Measurements from ENCODE around the gene PRUNE1.

The PRUNE1 gene

DNA sequence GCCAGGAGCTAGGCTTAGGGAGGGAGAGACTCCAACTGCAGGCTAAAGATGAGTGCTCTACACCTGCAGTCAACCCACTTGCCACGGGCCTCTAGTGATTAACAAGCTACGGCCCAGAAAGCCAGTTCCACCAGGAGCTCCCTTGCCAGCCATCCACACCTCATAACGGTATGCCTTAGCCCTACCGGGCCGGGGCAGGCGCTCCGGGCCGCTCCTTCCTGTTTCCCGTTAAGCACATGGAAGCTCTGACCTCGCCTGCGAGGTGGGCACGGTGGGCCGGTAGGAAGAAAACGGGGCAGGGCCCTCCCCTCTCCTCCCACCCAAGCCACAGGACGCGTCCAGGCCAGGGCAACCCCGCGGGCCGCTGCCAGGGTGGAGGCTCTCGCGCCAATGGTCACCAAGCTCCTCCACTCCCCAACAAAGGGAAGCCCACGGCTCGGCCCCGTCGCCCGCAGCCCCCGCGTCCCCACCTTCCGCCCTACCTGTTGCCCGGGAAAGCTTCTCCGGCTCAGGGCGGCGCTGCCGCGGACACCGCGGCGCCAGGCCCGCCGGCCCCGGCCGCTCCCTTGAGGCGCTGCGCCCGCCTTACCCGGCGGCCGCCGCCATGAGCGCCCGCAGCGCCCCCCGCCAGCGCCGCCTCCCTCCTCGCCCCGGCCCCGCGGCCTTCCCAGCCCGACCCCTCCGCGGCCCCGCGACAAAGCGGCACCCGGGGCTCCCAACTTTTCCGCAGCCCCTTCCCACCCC is 34.2 kb upstream of the PRUNE1 start:
- ATAC-seq: peak; percentile 14
- TF ChIP-seq OSR1 (CRISPR knock-in tag; IDR thresholded peaks at IDR 0.05): no peak
- no peak for TF ChIP-seq TOX (CRISPR knock-in tag; IDR thresholded peaks at IDR 0.05; ENCODE audit: borderline replicate concordance)
- TF ChIP-seq ZC3H10 (CRISPR knock-in tag; IDR thresholded peaks at IDR 0.05): no peak
- TF ChIP-seq, protein P1, sequence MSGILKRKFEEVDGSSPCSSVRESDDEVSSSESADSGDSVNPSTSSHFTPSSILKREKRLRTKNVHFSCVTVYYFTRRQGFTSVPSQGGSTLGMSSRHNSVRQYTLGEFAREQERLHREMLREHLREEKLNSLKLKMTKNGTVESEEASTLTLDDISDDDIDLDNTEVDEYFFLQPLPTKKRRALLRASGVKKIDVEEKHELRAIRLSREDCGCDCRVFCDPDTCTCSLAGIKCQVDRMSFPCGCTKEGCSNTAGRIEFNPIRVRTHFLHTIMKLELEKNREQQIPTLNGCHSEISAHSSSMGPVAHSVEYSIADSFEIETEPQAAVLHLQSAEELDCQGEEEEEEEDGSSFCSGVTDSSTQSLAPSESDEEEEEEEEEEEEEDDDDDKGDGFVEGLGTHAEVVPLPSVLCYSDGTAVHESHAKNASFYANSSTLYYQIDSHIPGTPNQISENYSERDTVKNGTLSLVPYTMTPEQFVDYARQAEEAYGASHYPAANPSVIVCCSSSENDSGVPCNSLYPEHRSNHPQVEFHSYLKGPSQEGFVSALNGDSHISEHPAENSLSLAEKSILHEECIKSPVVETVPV (CRISPR knock-in tag; IDR thresholded peaks at IDR 0.05): no peak
- TF ChIP-seq, protein P2, sequence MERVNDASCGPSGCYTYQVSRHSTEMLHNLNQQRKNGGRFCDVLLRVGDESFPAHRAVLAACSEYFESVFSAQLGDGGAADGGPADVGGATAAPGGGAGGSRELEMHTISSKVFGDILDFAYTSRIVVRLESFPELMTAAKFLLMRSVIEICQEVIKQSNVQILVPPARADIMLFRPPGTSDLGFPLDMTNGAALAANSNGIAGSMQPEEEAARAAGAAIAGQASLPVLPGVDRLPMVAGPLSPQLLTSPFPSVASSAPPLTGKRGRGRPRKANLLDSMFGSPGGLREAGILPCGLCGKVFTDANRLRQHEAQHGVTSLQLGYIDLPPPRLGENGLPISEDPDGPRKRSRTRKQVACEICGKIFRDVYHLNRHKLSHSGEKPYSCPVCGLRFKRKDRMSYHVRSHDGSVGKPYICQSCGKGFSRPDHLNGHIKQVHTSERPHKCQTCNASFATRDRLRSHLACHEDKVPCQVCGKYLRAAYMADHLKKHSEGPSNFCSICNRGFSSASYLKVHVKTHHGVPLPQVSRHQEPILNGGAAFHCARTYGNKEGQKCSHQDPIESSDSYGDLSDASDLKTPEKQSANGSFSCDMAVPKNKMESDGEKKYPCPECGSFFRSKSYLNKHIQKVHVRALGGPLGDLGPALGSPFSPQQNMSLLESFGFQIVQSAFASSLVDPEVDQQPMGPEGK (CRISPR knock-in tag; IDR thresholded peaks at IDR 0.05; ENCODE audit: borderline replicate concordance): no peak
- no peak for TF ChIP-seq ZNF70 (CRISPR knock-in tag; IDR thresholded peaks at IDR 0.05)
- TF ChIP-seq GLIS3 (CRISPR knock-in tag; IDR thresholded peaks at IDR 0.05): no peak
- TF ChIP-seq PPARA (CRISPR knock-in tag; IDR thresholded peaks at IDR 0.05; ENCODE audit: borderline replicate concordance): no peak
- no peak for TF ChIP-seq SNAI2 (CRISPR knock-in tag; IDR thresholded peaks at IDR 0.05)
- no peak for TF ChIP-seq CSDC2 (CRISPR knock-in tag; IDR thresholded peaks at IDR 0.05)
- TF ChIP-seq, protein P3, sequence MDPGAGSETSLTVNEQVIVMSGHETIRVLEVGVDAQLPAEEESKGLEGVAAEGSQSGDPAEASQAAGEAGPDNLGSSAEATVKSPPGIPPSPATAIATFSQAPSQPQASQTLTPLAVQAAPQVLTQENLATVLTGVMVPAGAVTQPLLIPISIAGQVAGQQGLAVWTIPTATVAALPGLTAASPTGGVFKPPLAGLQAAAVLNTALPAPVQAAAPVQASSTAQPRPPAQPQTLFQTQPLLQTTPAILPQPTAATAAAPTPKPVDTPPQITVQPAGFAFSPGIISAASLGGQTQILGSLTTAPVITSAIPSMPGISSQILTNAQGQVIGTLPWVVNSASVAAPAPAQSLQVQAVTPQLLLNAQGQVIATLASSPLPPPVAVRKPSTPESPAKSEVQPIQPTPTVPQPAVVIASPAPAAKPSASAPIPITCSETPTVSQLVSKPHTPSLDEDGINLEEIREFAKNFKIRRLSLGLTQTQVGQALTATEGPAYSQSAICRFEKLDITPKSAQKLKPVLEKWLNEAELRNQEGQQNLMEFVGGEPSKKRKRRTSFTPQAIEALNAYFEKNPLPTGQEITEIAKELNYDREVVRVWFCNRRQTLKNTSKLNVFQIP (CRISPR knock-in tag; IDR thresholded peaks at IDR 0.05; ENCODE audit: borderline replicate concordance, low read depth): no peak
- no peak for TF ChIP-seq ESRRG (CRISPR knock-in tag; IDR thresholded peaks at IDR 0.05)
- TF ChIP-seq ZFP3 (CRISPR knock-in tag; IDR thresholded peaks at IDR 0.05): no peak
- no peak for TF ChIP-seq RARB (CRISPR knock-in tag; IDR thresholded peaks at IDR 0.05)

- TF ChIP-seq BACH2 (CRISPR knock-in tag; IDR thresholded peaks at IDR 0.05; ENCODE audit: borderline replicate concordance): no peak
- no peak for TF ChIP-seq ZNF70 (CRISPR knock-in tag; IDR thresholded peaks at IDR 0.05)
- no peak for TF ChIP-seq TSHZ2 (CRISPR knock-in tag; IDR thresholded peaks at IDR 0.05)
- TF ChIP-seq, protein P1 (CRISPR knock-in tag; IDR thresholded peaks at IDR 0.05): no peak
- TF ChIP-seq, protein P4, sequence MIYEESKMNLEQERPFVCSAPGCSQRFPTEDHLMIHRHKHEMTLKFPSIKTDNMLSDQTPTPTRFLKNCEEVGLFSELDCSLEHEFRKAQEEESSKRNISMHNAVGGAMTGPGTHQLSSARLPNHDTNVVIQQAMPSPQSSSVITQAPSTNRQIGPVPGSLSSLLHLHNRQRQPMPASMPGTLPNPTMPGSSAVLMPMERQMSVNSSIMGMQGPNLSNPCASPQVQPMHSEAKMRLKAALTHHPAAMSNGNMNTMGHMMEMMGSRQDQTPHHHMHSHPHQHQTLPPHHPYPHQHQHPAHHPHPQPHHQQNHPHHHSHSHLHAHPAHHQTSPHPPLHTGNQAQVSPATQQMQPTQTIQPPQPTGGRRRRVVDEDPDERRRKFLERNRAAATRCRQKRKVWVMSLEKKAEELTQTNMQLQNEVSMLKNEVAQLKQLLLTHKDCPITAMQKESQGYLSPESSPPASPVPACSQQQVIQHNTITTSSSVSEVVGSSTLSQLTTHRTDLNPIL (CRISPR knock-in tag; IDR thresholded peaks at IDR 0.05; ENCODE audit: low read depth): no peak
- no peak for TF ChIP-seq CSDC2 (CRISPR knock-in tag; IDR thresholded peaks at IDR 0.05)
- no peak for TF ChIP-seq RARB (CRISPR knock-in tag; IDR thresholded peaks at IDR 0.05)
- no peak for TF ChIP-seq TOX (CRISPR knock-in tag; IDR thresholded peaks at IDR 0.05; ENCODE audit: borderline replicate concordance)
- no peak for TF ChIP-seq GLIS3 (CRISPR knock-in tag; IDR thresholded peaks at IDR 0.05)
- no peak for TF ChIP-seq ZC3H10 (CRISPR knock-in tag; IDR thresholded peaks at IDR 0.05)
- no peak for TF ChIP-seq OSR1 (CRISPR knock-in tag; IDR thresholded peaks at IDR 0.05)
- TF ChIP-seq ARNTL (CRISPR knock-in tag; IDR thresholded peaks at IDR 0.05; ENCODE audit: borderline replicate concordance, low read depth): no peak
- TF ChIP-seq ESRRG (CRISPR knock-in tag; IDR thresholded peaks at IDR 0.05): no peak
- no peak for TF ChIP-seq ZNF8 (CRISPR knock-in tag; IDR thresholded peaks at IDR 0.05)
- TF ChIP-seq ISL1 (CRISPR knock-in tag; IDR thresholded peaks at IDR 0.05): no peak
- no peak for TF ChIP-seq PPARA (CRISPR knock-in tag; IDR thresholded peaks at IDR 0.05; ENCODE audit: borderline replicate concordance)
- ATAC-seq: peak; percentile 65
These were observed 33.4 kb upstream of the PRUNE1 start, which contains the start of gene CERS2 for GRCh38 chr1:150974580-150975478. Gene CERS2 (minus strand): TSS chr1:150974835. CDS start chr1:150969090, 5,745 bp downstream.

Measured in SK-N-SH treated with all-trans-retinoic acid at 6 μM for 48 hours (cell line).